Lung microvascular endothelial cell (primary cell): ENCODE measurements around the gene CROCC2. TPM values are rescaled to one million over a fixed set of nuclear protein-coding genes. Genes with fewer than 3 reads are reported as not detected.

ENCODE experiments used
- DNase-seq, 2 donors: peaks; one replicate each; pipeline versions ENCODE4 v3.0.0 to v3.0.0-alpha.2; 2010; ENCODE audit warnings: low read depth in 2 of 2
- total RNA-seq: library from RNA; depleted of rRNA; stranded (reverse); fragments of >200 nt; gene quantifications from 2 replicates; pipeline ENCODE4 v1.2.1, GENCODE V29; 2014

Gene CROCC2
- total RNA-seq, 1 donor from 2014 or later = not detected

GRCh38 chr2:240932724-240933047 is 26.6 kb downstream of the CROCC2 start:
- DNase-seq = no peak

- DNase-seq = no peak
Observed at GRCh38 chr2:240933048-240933965, 27.2 kb downstream of the CROCC2 start.

GRCh38 chr2:240933966-240934700 is 28.0 kb downstream of the CROCC2 start:
- no peak for DNase-seq

GRCh38 chr2:240934701-240935102 is 28.6 kb downstream of the CROCC2 start:
- no peak for DNase-seq

- no peak for DNase-seq
Observed at GRCh38 chr2:240935103-240935876, 29.2 kb downstream of the CROCC2 start.

- no peak for DNase-seq
Observed at GRCh38 chr2:240936106-240936505, 30.0 kb downstream of the CROCC2 start.

- no peak for DNase-seq
Observed at GRCh38 chr2:240946046-240946445, 39.9 kb downstream of the CROCC2 start.

- DNase-seq = no peak
Observed at GRCh38 chr2:240946654-240947053, 40.5 kb downstream of the CROCC2 start.

GRCh38 chr2:240947176-240947575 is 41.0 kb downstream of the CROCC2 start:
- DNase-seq = no peak

GRCh38 chr2:240947607-240948006 is 41.5 kb downstream of the CROCC2 start:
- no peak for DNase-seq

GRCh38 chr2:240948086-240948485 is 42.0 kb downstream of the CROCC2 start:
- DNase-seq = no peak

- no peak for DNase-seq
Observed at GRCh38 chr2:240948905-240949790, 43.0 kb downstream of the CROCC2 start.

- DNase-seq = no peak
Observed at GRCh38 chr2:240949791-240950705, 43.9 kb downstream of the CROCC2 start.

- DNase-seq = no peak
Observed at GRCh38 chr2:240951045-240951594, 45.0 kb downstream of the CROCC2 start.

- no peak for DNase-seq
Observed at GRCh38 chr2:240952496-240953246, 46.5 kb downstream of the CROCC2 start.

- no peak for DNase-seq
Observed at GRCh38 chr2:240953426-240954410, 47.6 kb downstream of the CROCC2 start.

GRCh38 chr2:240954436-240955305 is 48.5 kb downstream of the CROCC2 start:
- DNase-seq = no peak
